ENCODE results near the gene SH2D7.

The SH2D7 gene

GRCh38 chr15:78079298-78080087 lies 12.9 kb upstream of the SH2D7 start:
- DNase-seq (ENCODE audit: low read depth in 2 of 2): no peak

GRCh38 chr15:78080088-78080460 lies 12.3 kb upstream of the SH2D7 start:
- DNase-seq (ENCODE audit: low read depth in 2 of 2): no peak

- DNase-seq (ENCODE audit: low read depth in 2 of 2): no peak
These were observed 10.1 kb upstream of the SH2D7 start for GRCh38 chr15:78082106-78082742.

GRCh38 chr15:78082743-78083110 lies 9.6 kb upstream of the SH2D7 start:
- no peak for DNase-seq (ENCODE audit: low read depth in 2 of 2)

DNA sequence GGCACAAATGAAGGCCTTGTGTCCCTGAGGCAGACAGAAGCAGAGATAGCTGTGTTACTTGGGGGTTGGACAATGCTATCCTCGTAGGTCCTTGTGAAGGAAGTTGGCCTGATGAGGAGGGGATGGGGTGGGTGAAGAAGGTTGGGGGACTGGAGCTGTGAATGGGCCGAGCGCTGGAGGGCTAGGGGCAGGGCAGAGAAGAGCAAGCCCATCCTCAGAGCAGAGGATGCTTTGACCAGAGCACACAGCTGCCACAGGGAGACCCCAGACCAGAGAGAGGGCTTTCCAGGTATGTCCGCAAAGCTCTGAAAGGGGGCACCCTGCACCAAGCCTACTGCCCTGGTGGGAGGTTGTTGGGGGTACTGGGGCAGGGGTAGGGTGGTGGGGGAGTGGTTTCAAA lies 9.2 kb upstream of the SH2D7 start:
- no peak for DNase-seq (ENCODE audit: low read depth in 2 of 2)

GRCh38 chr15:78083687-78084448 lies 8.5 kb upstream of the SH2D7 start:
- DNase-seq (ENCODE audit: low read depth in 2 of 2): no peak

DNA sequence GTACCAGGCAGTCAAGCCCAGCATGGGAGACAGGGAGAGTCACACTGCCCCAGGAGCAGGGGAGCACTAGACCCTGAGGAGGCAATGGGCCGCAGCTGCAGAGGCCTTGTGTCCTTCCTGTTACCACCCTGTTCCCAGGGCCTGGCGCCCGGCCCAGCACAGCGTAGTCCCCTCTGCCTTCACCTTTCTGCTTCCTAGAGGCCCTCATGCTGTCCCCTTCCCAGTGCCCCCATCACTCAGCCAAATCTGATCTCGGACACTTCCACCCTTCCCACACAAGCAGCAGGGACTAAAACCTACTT lies 8.0 kb upstream of the SH2D7 start:
- DNase-seq (ENCODE audit: low read depth in 2 of 2): no peak

GRCh38 chr15:78085928-78086327 lies 6.4 kb upstream of the SH2D7 start:
- no peak for DNase-seq (ENCODE audit: low read depth in 2 of 2)

- DNase-seq (ENCODE audit: low read depth in 2 of 2): no peak
These were observed 4.2 kb upstream of the SH2D7 start for GRCh38 chr15:78087951-78088772.

DNA sequence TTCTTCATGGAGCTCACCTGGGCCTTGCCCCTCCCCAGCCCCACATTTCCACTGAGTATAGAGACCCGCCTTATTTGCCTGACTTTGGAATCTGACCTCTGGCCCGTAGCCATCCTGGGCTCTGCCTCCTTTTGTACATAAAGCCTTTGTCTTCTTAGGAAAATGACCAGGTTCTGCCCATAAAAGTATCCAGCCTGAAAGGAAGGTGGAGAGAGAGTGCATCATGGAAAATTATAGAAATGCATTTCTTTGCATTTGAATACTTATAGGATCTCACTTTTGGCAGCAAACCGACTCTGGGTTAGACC lies 3.6 kb upstream of the SH2D7 start:
- no peak for DNase-seq (ENCODE audit: low read depth in 2 of 2)

- no peak for DNase-seq (ENCODE audit: low read depth in 2 of 2)
These were observed 1.8 kb upstream of the SH2D7 start for GRCh38 chr15:78090422-78091063.

- no peak for DNase-seq (ENCODE audit: low read depth in 2 of 2)
These were observed 1.1 kb downstream of the SH2D7 start for GRCh38 chr15:78093242-78094020.

GRCh38 chr15:78097667-78098066 lies 5.3 kb downstream of the SH2D7 start:
- no peak for DNase-seq (ENCODE audit: low read depth in 2 of 2)

GRCh38 chr15:78098131-78098755 lies 5.9 kb downstream of the SH2D7 start:
- DNase-seq (ENCODE audit: low read depth in 2 of 2): no peak

GRCh38 chr15:78100886-78101285 lies 8.5 kb downstream of the SH2D7 start:
- DNase-seq (ENCODE audit: low read depth in 2 of 2): no peak

DNA sequence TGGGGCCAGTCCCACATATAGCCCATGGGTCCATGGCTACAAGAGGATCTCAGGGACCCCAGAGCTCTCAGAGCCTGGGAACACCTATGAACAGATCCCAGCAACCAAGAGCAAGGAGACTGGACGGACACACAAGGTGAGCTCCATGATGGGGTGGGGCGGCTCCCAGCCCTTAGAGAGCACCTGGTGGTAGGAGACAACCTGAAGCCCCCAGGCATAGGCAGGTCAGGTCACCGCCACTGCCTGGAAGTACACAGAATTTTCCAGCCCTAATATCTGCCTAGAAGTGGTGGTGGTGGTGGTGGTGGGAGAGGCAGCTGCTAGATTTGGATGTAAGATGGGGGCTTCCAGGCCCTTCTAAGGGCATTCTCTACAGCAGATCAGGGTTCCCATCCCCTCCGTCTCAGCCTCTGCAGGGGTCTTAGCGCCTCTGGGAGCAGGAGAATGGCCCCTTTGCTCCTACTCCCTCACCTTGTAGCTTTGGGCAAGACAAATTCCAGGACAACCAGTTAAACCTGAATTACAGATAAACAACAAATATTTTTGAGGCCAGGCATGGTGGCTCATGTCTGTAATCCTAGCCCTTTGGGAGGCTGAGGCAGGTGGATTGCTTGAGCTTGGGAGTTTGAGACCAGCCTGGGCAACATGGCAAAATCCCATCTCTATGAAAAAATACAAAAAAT lies 9.2 kb downstream of the SH2D7 start:
- no peak for DNase-seq (ENCODE audit: low read depth in 2 of 2)

- DNase-seq (ENCODE audit: low read depth in 2 of 2): no peak
These were observed 9.8 kb downstream of the SH2D7 start for GRCh38 chr15:78102211-78102610.

GRCh38 chr15:78102741-78103140 lies 10.4 kb downstream of the SH2D7 start:
- no peak for DNase-seq (ENCODE audit: low read depth in 2 of 2)

DNA sequence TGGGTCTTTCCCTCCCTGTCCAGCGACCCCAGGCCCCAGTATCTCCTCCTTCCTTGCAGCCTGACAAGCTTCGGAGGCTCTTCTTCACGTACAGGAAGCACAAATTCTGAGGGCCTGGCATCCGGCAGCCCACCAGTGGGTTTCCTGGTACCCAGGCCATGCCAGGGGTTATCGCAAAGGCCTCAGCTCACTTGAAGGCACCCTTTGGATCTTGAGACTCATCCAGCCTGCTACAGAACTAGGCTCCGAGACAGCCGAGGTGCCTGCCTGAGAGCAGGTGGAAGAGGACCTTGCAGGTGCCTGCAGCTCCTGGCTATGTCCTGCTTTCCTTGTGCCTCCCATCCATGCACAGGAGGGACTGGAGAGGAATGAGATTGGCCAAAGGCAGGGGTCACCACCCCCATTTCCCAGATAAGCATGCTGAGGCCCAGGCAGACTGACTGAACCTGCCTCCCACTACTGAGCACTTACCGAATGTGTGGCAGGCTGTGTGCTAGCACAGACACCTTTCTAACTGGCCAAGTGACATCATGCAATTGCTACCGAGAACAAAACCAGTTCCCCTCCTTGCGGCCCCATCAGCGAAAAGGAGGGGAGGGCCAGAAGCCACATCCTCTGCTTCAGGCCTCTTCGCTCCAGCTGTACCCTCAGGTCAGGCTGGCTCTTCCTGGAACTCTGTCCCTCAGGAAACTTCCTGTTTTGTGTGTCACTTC lies 11.2 kb downstream of the SH2D7 start:
- peak; percentile 23 to 51 for DNase-seq (ENCODE audit: low read depth in 2 of 2)

GRCh38 chr15:78104119-78104479 lies 11.7 kb downstream of the SH2D7 start:
- no peak for DNase-seq (ENCODE audit: low read depth in 2 of 2)
